Cardiac fibroblast (primary cell): ENCODE data around the gene RFT1.
A peak's percentile ranks its signal among the peaks of the same experiment; 100 is the strongest.

Source experiments
- DNase-seq, 2 donors: peaks; one replicate each; pipeline versions ENCODE4 v3.0.0 to v3.0.0-alpha.2; 2010; ENCODE audit warnings: low read depth in 2 of 2
- H3K4me3 ChIP-seq, 2 donors: replicated peaks in 1 of 2; 1 replicate in 1 of 2; 2 replicates in 1 of 2; pipeline ENCODE4 v1.5.1; 2011; ENCODE audit warnings: low read depth in 2 of 2, low read length in 2 of 2, mild to moderate bottlenecking in 2 of 2, moderate library complexity in 1 of 2
- CTCF ChIP-seq: IDR thresholded peaks from one replicate; pipeline ENCODE4 v1.5.1; 2011; ENCODE audit warnings: low read depth, mild to moderate bottlenecking, low read length, inconsistent platforms

The RFT1 gene

GRCh38 chr3:53167418-53168174, 37.4 kb upstream of the RFT1 start:
- DNase-seq: peak in 1 of 2 donors; percentile 18
- H3K4me3 ChIP-seq: no peak overlapping the region
- no peak for TF ChIP-seq CTCF

GRCh38 chr3:53166781-53167291, 36.6 kb upstream of the RFT1 start:
- H3K4me3 ChIP-seq: peak overlapping the region in 1 of 2 donors; percentile 24
- DNase-seq: peak; percentile 81
- no peak for TF ChIP-seq CTCF

DNA sequence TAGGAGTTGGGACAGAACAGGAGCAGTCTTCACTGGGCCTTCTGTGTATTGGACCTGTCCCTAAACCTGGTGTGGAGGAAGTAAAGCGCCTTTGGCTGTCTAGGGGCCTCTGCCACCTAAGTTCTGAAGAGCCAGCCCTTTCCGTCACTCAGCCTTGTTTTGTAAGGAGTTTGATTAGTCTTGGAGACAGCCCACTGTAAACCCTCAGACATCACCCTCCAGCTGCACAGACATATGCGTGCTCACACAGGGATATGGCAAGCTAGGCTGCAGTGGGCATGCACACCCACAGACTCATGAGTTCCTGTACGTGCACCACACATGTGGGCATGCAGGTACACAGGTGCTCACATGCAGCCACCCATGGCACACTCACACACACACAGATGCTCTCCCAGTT, 36.0 kb upstream of the RFT1 start:
- no peak overlapping the region for H3K4me3 ChIP-seq
- no peak for DNase-seq
- TF ChIP-seq CTCF: no peak

- TF ChIP-seq CTCF: no peak
- DNase-seq: no peak
Observed at GRCh38 chr3:53164911-53165310, 34.7 kb upstream of the RFT1 start.

DNA sequence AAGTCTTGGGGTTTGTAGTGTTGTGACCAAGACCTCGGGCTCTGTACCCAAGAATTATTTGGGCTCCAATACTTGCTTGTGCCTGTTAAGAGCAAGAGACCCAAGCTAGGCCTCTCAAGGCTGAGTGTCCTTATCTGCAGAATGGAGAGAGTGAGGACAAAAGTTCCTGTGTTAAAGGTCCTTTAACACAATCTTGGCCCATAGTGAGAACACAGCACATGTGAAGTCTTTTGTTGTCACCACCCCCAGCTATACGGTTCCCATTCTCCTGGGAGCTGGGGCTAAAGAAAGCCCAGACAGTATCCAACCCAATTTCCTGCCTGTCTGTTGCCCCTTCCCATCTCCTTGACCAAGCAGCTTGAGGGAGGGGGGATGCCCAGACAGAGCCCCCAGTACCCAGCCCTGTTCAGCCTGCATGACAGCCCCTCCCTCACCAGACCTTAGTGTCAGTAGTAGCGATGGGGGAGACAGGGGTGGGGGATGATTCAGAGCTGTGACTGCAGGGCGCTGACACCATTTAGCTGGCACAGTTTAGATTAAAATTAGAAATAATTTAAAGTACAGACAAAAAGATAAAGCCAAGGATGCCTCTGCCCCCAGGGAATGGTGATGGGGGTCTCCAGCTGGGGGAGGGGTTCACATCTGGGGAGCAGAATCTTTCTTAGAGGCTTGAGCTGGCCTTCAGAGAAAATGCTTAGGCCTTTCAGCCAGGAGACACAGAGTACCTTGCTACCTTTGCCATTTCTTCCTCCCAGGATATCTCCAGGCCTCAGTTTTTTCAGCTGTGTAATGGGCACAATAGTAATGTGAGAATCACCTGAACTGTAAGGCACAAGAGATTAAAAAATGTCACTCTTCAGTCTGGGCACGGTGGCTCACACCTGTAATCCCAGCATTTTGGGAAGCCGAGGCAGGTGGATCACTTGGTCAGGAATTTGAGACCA, 33.5 kb upstream of the RFT1 start:
- no peak for TF ChIP-seq CTCF
- peak in 1 of 2 donors; percentile 19 for DNase-seq
- H3K4me3 ChIP-seq: no peak overlapping the region

More at GRCh38 chr3:53164911-53165310, 34.7 kb upstream of the RFT1 start:
- H3K4me3 ChIP-seq: no peak overlapping the region

DNA sequence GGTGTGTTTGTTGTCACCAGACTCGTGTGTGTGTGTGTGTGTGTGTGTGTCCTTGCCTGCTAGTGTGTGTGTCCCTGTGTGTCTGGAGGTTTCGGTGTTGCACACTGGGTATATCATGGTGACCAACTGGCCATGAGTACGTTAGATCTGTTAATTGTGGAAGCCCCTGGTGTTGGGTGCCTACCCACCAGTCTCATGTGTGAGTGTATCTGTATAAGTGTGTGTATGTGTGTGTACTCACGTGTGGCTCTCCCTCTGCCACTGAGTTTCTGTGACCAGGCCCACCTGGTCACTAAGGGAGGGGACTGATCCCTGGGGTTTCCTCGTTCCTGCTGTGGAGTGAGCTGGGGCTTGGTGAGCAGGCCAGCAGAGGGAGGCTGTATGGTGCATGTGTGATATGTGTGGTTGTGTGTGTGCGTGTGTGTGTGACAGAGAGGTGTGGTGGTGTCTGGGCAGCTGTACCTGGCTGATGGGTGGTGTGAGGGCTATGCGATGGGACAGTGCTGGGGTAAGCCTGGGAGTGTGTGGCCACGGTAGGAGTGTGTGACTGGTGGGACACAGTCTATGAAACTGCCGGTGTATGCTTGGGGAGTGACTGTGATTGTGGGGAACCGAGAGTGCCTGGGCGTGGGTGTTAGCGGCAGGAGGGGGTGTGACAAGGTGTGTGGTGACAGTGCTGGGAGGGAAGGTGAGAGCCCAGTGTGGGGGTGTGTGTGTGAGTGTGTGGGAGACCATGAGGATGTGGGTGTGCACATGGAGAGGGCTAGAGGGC, 32.6 kb upstream of the RFT1 start:
- no peak for TF ChIP-seq CTCF
- peak; percentile 18 for DNase-seq
- H3K4me3 ChIP-seq: peak overlapping the region; percentile 92 to 97
